NCI-H2081 treated with DMSO at 0.1 percent for 48 hours (cell line): ENCODE data around the gene ATP6V0A4.
"Not testable (repeated sequence)": the region's sequence is repeated elsewhere in the genome, so short reads cannot be mapped to it uniquely, and the experiment has no call there.

ENCODE experiments used
- DNase-seq: peaks from one replicate; lab custom pipeline; 2025; lab: John Stamatoyannopoulos, UW

ATP6V0A4 gene

DNA sequence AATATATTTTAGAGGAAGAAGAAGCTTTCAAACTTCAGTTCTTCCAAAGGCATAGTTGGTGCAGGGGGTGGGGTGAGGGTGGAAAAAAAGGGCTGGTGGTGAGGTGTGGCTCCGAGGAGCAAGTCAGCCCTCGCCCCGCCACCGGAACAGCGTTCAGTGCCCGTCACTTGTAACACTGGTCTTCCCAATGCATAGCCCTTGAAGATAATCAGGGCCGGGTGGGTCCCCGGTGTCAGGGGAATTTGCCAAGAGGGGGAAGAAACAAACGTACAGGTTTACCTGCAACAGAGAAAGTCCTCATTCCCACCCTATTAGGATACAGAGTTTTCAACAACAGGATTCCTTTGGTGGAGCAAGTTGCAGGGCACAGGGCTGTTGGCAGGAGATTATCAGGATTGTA lies 98.3 kb downstream of the ATP6V0A4 start:
- DNase-seq: no peak

DNA sequence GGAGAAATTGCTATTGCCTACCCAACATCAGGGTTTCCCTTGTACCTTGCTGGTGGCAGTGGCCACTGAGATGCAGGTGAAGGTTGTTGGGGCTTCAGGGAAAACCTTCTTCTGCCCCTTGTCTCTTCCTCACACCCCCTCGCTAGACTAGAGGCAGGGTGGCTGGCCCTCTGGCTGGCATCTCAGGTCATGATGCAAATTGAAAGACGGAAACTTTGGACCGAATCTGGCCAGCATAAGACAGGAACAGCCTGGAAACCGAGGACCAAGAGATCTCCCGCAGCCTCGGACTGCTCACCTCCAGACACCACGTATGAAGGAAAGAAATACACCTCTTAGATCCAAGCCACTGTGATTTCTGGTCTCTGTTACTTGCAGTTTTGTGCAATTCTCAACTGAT lies 99.7 kb downstream of the ATP6V0A4 start:
- DNase-seq: no peak

DNA sequence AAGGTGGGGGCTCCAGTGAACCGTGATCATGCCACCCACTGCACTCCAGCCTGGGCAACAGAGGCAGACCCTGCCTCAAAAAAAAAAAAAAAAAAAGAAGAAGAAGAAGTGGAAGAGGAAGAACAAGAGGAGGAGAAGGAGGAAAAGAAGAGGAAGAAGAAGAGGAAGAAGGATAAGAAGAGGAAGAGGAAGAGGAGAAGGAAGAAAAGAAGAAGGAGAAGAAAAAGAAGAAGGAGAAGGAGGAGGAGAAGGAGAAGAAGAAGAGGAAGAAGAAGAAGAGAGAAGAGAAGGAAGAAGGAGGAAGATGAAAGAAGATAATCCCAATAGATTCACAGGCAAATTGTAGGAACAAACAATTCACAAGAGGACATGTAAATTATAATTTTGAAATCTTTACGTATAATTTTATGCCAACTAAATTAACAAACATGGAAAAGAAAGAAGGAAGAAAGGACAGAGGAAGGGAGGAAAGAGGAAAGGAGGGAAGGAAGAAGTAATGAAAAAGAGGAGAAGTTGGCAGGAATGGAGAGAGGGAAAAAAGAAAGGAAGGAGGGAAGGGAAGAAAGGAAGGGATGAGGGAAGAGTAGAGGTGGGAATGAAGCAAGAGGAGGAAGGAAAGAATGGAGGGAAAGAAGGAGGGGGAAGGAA lies 100.3 kb downstream of the ATP6V0A4 start:
- no peak for DNase-seq

DNA sequence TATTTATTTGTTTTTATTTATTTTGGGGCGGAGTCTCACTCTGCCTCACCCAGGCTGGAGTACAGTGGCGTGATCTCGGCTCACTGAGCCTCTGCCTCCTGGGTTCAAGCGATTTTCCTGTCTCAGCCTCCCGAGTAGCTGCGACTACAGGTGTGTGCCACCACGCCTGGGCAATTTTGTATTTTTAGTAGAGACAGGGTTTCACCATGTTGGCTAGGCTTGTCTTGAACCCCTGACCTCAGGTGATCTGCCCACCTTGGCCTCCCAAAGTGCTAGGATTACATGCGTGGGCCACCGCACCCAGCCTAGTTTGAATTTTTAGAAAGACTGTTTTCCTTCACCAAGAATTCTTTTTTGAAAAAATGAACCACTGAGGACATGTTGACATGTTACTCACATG lies 102.2 kb downstream of the ATP6V0A4 start:
- not testable (repeated sequence) for DNase-seq

- DNase-seq: no peak
These were observed 102.9 kb downstream of the ATP6V0A4 start for GRCh38 chr7:138695106-138695505.

DNA sequence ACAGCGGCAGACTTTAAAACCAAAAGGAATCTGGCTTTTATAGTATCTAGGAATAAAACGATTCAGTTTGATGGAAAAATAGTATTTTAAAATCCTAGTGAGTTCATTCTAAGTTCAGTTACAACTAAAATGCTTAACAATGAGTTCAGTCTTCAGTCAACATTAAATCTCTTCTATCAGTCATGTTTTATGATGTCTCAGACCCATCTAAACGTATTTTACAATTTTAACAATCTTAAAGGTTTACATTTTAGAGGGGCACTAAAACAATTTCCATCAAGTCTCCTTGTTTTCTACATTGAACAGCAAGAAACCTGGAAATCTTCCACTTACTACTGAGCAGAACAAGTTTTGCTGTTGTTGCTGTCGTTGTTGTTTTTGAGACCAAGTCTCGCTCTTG lies 106.8 kb downstream of the ATP6V0A4 start:
- no peak for DNase-seq

DNA sequence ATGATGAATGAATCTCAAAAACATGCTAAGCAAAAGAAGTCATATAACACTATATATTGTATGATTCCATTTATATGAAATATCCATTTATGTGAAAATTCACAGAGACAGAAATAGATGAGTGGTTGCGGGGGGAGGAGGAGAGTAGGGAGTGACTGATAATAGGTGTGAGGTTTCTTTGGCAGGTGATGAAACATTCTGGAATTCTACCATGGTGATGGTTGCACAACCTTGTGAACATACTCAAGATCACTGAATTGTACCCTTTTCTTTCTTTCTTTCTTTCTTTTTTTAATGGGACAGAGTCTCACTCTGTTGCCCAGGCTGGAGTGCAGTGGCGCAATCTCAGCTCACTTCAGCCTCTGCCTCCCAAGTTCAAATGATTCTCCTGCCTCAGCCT lies 107.5 kb downstream of the ATP6V0A4 start:
- DNase-seq: no peak

DNA sequence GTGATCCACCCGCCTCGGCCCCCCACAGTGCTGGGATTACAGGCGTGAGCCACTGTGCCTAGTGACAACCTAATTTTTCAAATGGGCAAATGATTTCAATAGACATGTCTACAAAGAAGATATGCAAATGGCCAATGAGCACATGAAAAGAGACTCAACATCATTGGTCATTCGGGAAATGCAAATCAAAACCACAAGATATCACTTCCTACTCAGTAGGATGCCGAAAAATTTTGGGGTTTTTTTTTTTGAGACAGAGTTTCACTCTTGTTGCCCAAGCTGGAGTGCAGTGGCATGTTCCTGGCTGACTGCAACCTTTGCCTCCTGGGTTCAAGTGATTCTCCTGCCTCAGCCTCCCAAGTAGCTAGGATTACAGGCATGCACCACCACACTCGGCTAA lies 110.0 kb downstream of the ATP6V0A4 start:
- not testable (repeated sequence) for DNase-seq

- no peak for DNase-seq
These were observed 113.7 kb downstream of the ATP6V0A4 start for GRCh38 chr7:138684340-138684739.

DNA sequence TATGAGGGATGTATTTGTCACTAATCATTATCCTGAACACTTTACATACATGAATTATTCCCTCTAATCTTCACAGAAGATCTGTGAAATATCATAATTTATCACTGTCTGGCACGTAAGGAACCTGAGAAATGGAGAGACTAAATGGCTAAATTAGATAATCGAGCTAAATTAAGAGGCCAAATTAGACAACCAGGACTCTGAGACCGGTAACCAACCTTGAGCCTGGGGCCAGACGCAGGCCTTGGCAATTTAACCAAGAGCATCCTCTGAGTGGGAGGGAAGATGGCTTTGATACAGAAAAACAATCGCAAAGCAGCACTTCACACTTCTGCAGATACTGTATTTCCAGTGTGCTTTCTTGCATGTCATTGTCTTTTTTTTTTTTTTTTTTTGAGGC lies 118.2 kb downstream of the ATP6V0A4 start:
- no peak for DNase-seq

GRCh38 chr7:138670594-138670993 lies 127.4 kb downstream of the ATP6V0A4 start:
- no peak for DNase-seq

- DNase-seq: no peak
These were observed 128.6 kb downstream of the ATP6V0A4 start for GRCh38 chr7:138669364-138669763.

- DNase-seq: no peak
These were observed 129.1 kb downstream of the ATP6V0A4 start for GRCh38 chr7:138668946-138669345.

GRCh38 chr7:138668229-138668596 lies 129.8 kb downstream of the ATP6V0A4 start:
- DNase-seq: no peak

DNA sequence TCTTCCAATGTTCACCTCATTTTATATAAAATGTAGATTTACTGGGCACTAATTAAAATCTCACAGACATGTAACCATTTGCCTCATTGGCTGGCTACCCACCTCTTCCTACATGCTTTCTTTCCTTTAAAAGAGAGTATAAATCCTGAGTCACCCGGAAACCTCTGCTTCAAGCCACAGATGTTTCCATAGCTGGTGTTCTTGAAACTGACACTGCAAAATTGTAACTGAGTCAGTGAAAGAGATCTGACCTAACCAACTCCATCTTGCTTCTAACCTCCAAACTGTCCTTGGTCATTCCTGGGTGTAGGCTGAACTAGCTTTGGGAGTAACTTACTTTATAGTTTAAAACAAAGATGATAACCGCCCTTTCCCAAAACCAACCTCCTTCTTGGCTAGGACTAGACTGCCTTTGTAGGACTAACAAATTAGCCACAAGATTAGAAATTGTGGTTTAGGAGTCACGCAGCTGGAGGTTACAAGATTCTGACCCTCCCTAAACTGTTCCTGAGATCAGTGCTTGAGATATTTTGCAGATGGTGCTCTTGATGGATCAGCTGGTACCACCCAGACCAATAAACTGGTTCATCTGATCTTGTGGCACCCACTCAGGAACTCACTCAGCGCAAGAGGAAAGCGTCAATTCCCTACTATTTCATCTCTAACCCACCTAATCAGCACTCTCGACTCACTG lies 130.3 kb downstream of the ATP6V0A4 start:
- no peak for DNase-seq

- no peak for DNase-seq
These were observed 131.6 kb downstream of the ATP6V0A4 start for GRCh38 chr7:138666385-138666784.

- DNase-seq: no peak
These were observed 132.3 kb downstream of the ATP6V0A4 start for GRCh38 chr7:138665669-138666140.

GRCh38 chr7:138665249-138665648 lies 132.7 kb downstream of the ATP6V0A4 start:
- no peak for DNase-seq

- no peak for DNase-seq
These were observed 134.0 kb downstream of the ATP6V0A4 start for GRCh38 chr7:138663725-138664710.

- no peak for DNase-seq
These were observed 135.0 kb downstream of the ATP6V0A4 start for GRCh38 chr7:138662991-138663320.

DNA sequence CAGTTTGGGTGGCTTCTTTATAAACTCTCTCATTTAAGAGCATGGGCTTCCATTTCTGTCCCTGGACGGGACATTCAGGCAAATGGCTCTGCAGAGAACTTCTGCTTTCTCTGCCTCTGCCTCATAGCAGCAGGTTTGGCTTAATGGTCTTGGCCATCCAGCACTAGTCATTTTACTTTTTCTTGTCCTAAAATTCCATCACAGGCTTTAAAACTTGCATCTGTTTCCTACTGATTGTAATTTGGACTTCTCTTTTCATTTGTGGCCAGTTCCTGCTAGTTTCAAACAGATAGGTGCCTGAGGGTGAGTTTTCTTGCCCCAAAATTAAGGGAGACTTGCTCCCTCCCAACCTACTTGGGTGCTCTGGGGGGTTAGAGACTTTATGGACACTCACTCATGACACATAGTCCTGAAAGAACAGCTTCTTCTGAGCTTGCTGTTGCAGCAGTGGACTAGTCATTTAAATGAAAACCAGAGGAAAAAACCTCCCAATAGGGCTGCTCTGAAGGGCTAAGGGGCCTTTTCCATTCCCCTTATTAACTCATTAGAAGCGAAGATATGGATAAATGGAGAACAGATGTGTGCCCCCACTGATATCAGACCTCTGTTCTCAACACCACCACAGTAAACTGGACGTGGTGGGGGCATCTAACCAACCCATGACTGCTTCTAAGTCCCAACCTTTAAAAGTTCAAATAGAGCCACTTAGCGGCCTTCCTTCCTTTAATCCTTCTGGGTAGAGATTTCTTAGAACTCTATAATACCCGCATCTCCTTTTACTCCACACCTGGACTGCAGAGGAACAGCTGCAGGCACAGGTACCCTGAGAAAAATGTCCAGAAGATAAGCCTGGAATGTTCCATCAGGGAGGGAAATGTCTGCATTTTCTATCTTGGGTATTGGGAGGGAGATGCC lies 135.7 kb downstream of the ATP6V0A4 start:
- no peak for DNase-seq
